HS-5 (cell line): ENCODE measurements around the gene CFAP53.

Experiments
- DNase-seq: peaks from one replicate; pipeline ENCODE4 v3.0.0-alpha.2; 2012; ENCODE audit warnings: low read depth

CFAP53 gene

GRCh38 chr18:50287441-50288347 is 21.4 kb upstream of the CFAP53 start, which contains the start of gene CXXC1:
Gene CXXC1, minus strand, starts transcription at chr18:50287692. Its CDS starts 103 bp downstream, at chr18:50287589.
- peak; percentile 89 for DNase-seq

GRCh38 chr18:50287028-50287440 is 20.7 kb upstream of the CFAP53 start:
- DNase-seq: no peak

GRCh38 chr18:50286391-50287027 is 20.2 kb upstream of the CFAP53 start:
- no peak for DNase-seq

GRCh38 chr18:50285631-50286321 is 19.5 kb upstream of the CFAP53 start:
- DNase-seq: no peak

GRCh38 chr18:50285071-50285470 is 18.8 kb upstream of the CFAP53 start:
- DNase-seq: no peak

GRCh38 chr18:50284255-50284885 is 18.1 kb upstream of the CFAP53 start:
- DNase-seq: no peak

- DNase-seq: no peak
Measured at GRCh38 chr18:50283469-50284209, 17.3 kb upstream of the CFAP53 start.

GRCh38 chr18:50282521-50283335 is 16.4 kb upstream of the CFAP53 start:
- no peak for DNase-seq

- DNase-seq: no peak
Measured at GRCh38 chr18:50281972-50282520, 15.8 kb upstream of the CFAP53 start.

- DNase-seq: peak; percentile 77
Measured at GRCh38 chr18:50281295-50281971, 15.1 kb upstream of the CFAP53 start, which contains the start of gene MBD1. Gene MBD1, minus strand, starts transcription at chr18:50281523. Its CDS starts 1,531 bp downstream, at chr18:50279992.

- no peak for DNase-seq
Measured at GRCh38 chr18:50280707-50281294, 14.5 kb upstream of the CFAP53 start.

- DNase-seq: no peak
Measured at GRCh38 chr18:50279752-50280151, 13.5 kb upstream of the CFAP53 start.

- peak; percentile 37 for DNase-seq
Measured at GRCh38 chr18:50277942-50278341, 11.6 kb upstream of the CFAP53 start.

- DNase-seq: no peak
Measured at GRCh38 chr18:50276452-50276851, 10.2 kb upstream of the CFAP53 start.

GRCh38 chr18:50275503-50276036 is 9.3 kb upstream of the CFAP53 start:
- no peak for DNase-seq

- DNase-seq: no peak
Measured at GRCh38 chr18:50274941-50275340, 8.6 kb upstream of the CFAP53 start.

GRCh38 chr18:50274044-50274442 is 7.7 kb upstream of the CFAP53 start:
- DNase-seq: no peak

GRCh38 chr18:50273203-50274043 is 7.1 kb upstream of the CFAP53 start:
- no peak for DNase-seq
